Measurements from ENCODE around the gene PBX1.

DNA sequence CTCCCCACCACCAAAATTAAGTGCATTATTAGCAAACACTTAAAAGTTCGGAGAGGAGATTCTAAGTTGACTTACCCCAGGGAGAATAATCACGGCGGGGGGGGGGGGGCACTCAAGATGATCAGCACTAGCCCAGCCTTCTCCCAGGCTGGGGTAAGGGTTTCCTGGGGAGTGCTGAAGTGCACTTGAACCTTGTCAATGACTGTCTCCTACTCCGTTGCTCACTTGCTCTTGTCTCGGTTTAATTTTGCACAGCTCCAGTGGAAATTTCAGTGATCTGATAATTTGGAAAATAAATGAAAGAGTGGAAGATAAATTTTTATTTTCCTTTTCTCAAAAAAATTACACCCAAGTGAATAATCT is 59.2 kb downstream of the PBX1 start:
- TF ChIP-seq, protein P1, sequence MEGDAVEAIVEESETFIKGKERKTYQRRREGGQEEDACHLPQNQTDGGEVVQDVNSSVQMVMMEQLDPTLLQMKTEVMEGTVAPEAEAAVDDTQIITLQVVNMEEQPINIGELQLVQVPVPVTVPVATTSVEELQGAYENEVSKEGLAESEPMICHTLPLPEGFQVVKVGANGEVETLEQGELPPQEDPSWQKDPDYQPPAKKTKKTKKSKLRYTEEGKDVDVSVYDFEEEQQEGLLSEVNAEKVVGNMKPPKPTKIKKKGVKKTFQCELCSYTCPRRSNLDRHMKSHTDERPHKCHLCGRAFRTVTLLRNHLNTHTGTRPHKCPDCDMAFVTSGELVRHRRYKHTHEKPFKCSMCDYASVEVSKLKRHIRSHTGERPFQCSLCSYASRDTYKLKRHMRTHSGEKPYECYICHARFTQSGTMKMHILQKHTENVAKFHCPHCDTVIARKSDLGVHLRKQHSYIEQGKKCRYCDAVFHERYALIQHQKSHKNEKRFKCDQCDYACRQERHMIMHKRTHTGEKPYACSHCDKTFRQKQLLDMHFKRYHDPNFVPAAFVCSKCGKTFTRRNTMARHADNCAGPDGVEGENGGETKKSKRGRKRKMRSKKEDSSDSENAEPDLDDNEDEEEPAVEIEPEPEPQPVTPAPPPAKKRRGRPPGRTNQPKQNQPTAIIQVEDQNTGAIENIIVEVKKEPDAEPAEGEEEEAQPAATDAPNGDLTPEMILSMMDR (IDR thresholded peaks at IDR 0.05; ENCODE audit: low read length) = no peak
- no peak for TF ChIP-seq EZH2 (optimal IDR thresholded peaks at IDR 0.05; ENCODE audit: low read depth, low read length)
- no peak for TF ChIP-seq EZH2phosphoT487 (IDR thresholded peaks at IDR 0.05; ENCODE audit: low read length)
